ENCODE measurements around the gene FOXR1.

The FOXR1 gene

DNA sequence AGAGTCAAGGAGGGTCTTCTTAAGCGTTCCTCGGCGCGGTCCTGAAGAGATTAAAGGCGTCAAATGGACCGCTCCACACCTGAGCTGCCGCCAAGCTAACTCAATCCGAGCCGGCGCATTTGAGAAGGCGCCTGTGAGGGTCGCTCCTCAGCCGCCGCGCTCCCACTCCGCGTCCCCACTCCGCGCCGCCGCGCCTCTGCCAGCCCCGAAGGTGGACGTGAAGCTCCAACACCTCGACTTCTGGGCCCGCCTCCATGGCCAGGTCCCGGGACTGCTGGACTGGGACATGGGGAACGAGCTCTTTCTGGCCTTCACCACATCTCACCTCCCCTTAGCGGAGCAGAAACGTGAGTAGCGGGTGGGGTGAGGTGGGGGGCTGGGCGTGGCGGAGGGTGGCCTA, at the start of gene FOXR1:
TSS of gene FOXR1 (plus strand) at position 116 of the 400 bp plus-strand sequence. CDS start at position 287, 171 bp downstream.
- no peak for DNase-seq

GRCh38 chr11:118921929-118922744, 49.4 kb upstream of the FOXR1 start:
- DNase-seq: no peak

DNA sequence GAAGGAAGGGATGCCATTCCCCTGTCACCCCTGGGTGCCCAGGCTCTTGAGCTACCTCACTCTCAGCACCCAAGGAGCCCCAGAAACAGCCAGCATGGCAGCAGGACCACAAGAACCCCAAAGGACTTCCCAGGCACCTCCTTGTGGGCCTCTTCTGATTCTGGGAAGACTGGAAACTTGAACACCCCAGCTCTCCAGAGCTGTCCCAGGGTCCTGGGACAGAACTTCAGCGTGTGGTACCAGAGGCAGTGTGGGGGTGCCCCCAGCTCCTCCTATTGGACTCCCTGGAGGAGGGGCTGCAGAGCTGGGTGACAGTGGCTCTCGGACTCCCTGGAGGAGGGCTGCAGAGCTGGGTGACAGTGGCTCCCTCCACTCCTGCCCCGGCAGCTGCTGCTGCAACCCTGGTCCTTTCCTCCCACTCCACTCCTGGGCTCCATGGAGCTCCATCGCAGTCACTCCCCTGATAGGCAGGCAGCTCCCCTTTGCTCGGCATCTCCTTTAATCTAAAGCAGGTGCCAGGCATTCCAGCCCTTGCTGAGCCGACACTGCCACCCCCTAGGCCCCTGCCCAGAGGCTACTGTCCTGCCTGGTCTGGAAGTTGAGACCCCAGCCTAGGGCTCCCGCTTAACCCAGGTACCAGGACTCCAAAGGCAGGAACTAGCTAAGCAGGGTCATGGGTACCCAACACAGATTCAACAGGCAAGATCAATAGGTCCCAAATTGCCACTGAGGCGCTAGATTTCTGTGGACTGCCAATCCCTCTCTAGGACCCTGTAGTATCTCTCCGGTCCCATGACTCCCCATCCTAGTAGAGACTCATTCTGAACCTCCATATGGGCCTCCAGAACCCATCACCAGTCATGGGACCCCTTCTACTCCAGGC, 48.6 kb upstream of the FOXR1 start:
- DNase-seq: no peak

- peak in 1 of 2 experiments; percentile 18 for DNase-seq
Measured at GRCh38 chr11:118923721-118924587, 47.6 kb upstream of the FOXR1 start.

DNA sequence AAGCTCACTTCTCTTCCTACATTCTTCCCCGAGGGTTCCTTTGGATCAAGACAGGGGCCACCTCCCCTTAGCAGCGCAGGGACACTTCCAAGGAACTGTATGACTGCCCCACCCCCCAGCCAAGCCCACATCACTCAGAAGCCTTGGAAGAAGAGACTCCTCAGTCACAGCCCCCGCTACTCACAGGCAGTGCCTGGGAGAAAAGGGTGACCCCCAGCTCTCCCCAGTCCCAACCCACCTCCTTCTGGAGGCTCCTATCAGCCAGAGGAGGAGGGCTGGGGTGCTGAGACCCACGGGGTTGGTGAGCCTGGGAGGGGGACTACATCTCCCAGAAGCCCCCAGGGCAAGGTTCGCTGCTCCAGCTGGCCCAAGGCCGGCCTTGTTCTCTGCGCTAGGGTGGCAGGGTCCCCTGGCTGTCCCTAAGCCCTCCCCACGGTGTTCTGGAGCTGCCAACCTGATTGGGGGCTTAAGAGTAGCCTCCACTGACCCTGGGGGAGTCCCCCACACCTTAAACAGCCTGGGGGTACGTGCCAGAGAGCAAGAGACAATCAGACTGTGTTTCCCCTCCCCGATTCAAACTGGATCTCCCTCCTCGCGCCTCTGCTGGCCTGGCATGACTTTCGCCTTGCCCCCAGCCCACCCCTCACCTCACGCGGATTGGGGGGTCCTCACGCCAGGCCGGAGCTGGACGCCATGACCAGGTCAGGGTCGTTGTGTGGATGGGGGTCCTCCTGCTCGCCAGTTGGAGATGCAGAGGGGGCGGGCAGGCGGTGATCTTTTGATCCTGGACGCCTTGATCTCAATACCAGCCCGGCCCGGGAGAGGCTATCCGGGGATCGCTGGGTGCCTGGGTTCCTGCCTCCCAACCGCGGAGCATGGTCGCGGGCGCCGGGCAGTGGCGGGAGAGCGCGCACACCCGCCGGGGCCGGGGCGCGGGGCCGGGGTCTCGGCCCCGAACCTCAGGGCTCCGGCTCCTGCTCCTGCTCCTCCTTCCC, 46.7 kb upstream of the FOXR1 start:
- DNase-seq: no peak

DNA sequence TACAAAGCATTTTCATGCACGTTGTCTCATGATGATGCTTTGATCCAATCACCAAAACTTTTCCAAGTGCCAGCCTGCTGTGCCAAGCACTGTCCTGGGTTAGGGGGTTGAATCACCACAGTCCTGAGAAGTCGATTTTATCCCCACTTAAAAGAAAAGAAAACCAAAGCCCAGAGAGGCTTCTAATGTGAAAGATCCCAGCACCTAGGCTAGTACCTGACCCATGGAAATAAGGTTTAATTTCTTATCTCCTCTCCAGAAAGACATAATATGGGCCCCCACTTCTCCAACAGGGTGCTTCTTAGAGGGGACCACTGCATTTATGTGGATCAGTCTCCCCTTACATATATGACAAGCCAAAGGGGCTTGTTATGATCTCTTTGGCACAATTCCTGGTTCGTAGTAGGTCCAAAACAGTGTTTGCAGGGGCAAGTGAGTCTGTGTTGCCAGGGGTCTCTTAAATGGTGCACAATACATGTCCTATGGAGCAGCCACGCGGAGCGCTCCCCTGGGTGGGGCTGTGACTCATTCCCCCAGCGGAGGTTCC, 43.9 kb upstream of the FOXR1 start:
- DNase-seq: no peak

- peak; percentile 76 to 81 for DNase-seq
Measured at GRCh38 chr11:118928101-118928869, 43.3 kb upstream of the FOXR1 start.

DNA sequence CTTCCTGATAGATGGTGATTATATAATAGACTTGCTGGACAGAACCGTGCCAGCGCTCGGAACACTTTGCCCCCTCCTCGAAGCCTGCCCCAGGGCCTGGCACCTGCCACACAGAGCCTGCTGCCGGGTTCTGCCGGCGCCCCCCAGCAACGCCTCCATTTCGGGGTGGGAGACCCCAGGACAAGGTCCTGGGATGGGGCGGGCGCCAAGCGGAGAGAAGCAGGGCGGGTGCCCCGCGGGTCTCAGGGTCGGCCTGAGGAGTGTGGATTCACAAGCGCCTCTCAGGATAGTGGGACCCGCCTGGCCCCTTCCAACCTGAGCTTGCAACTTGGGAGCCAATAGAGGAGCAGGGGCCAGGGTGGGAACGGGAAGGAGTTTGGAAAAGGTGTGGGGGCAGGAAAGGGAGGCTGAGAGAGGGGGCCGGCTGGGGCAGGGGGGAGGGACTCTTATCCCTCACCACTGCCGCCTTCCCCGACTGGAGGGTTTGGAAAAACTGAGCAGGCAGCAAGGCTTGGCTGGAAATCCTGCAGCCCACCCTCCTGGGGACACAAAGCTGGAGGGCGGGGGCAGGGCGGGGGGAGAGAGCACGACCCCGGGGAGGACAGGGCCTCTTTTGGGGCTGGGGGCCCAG, 42.6 kb upstream of the FOXR1 start:
- peak in 1 of 2 experiments; percentile 46 for DNase-seq

DNA sequence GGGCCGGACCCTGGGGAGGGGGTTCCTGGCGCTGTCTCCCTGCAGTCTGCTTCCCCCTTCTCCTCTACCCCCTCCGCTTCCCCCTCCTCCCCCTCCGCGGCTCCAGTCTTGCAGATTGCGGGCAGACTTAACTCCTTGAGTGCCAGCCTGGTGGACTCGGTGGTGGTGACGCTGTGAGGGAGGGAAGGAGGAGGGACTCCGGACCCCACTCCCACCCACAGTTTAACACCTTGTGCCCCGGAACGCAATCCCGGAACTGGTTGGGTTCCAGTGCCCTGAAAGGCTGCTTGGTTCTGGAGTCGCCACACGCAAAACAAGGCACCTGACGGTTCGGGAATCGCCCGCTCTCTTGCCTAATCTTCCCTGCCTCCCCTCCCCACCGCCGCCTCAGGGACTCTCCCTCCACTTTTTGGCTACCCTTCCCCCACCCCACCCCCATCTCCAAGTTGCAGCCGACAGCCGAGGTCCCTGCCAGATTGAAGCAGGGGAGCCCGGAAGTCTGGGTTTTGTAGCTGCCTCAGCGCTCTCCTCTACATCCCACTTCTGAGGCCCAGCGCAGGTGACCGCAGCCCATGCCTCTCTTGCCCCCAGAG, 42.0 kb upstream of the FOXR1 start:
- peak; percentile 66 to 69 for DNase-seq

DNA sequence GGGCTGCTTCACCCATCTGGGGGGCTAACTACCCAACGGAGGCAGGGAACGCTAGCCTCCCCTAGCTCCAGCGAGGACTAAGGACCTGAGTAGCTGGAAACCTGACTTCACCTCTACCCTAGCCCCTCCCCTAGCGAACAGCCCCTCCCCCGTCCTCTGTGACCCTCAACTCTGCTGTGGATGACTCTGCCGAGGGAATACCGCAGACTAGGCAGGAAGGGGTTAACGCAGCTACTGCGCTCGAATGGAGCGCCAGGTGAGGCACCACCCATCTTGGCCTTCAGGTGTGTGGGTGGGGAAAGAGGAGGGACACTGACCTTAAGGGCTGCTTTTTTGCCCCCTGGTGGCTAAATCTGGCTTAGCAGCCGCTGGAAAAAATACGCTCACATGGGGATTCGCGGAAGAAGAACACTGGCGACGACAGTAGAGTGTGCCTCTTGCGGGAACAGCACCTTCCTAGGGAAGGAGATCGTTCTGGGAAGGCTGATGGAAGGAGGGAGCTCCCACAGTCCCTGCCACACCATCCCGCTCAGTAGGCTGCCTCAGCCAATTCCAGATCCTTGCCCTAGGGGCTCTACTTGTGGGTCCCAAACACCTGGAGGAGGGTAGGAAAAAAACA, 41.4 kb upstream of the FOXR1 start:
- DNase-seq: peak; percentile 59 to 63

DNA sequence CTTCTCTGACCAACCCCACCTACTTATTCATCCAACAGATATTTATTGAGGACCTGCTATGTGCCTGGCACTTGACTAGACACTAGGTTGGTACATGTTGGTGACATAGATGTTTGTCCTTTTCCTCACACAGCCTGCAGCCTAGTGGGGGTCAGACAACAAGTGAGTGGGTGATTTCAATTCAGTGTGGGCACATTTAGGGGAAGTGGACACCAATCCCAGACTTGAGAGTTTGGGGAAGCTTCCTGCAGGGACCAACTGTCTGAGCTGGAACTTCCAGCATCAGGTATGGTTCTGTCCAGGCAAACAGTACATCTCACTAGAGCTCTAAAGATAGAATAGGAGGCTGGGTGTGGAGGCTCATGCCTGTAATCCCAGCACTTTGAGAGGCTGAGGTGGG, 40.0 kb upstream of the FOXR1 start:
- DNase-seq: no peak

DNA sequence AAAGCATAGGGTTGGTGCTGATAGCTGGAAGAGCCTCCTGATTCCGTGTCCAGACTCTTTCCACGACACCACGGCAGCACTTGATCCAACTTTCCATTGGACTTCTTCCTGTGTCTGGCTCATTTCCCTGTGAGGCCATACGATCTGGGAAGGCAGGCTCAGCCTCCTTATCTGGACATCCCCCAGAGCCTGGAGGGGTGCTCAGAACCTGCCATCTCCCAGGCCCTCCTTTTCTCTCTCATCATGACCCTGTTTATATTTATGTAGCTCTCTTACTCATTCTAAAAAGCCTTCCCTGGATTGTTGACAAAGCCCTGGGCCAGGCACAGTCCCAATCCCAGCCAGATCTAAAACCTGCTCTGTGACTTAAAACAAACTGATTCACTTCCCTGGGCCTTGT, 38.1 kb upstream of the FOXR1 start:
- no peak for DNase-seq

DNA sequence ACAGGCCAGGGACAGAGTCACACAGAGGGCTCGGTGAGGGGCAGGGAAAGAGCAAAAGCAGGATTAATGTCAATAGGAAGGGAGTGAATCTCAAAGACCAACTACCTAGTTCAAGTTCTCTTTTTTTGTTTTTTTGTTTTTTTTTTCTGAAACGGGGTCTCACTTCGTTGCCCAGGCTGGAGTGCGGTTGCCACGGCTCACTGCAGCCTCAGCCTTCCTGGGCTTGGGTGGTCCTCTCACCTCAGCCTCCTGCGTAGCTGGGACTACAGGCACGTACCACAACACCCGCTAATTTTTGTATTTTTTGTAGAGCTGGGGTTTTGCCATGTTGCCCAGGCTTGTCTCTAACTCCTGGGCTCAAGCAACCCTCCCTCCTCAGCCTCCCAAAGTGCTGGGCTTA, 36.2 kb upstream of the FOXR1 start:
- DNase-seq: no peak

DNA sequence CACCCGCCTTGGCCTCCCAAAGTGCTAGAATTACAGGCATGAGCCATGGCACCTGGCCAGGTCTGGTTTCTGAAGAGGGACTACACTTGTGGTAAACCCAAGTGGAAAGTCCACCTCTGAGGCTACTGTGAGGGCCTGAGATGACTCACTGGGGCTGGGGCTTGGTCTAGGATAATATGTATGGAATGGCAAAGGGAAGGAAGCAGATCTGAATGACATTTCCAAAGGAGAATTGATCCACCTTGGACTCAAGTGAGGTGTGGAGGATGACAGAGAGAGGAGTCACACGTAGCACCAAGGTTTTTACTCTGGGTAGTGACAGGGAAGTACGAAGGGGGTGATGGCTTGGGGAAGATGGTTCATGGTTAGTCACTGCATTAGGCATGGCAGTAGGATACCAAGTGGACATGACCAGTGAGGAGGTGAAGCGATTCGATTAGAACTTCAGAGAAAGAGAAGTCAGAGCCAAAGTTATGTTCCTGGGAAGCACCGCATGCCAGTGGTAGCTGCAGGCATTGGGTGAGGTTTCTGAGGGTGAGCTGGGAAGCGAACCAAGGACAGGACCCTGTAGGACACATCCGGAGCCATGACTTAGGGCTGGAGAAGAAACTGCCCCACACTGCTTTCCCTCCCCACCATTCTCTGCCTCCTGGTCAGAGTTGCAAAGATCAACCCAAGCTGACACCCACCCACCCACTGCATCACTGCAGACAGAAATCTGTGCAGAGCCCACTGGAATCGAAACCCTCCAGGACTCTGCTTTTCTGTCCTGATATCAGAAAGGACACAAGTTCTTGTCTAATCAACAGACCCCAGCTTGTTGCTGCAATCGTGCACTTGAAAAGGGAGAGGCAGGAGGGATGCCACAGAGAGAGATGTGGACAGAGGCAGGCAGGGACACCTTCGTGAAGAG, 32.8 kb upstream of the FOXR1 start:
- no peak for DNase-seq

- no peak for DNase-seq
Measured at GRCh38 chr11:118939404-118939915, 32.1 kb upstream of the FOXR1 start.

DNA sequence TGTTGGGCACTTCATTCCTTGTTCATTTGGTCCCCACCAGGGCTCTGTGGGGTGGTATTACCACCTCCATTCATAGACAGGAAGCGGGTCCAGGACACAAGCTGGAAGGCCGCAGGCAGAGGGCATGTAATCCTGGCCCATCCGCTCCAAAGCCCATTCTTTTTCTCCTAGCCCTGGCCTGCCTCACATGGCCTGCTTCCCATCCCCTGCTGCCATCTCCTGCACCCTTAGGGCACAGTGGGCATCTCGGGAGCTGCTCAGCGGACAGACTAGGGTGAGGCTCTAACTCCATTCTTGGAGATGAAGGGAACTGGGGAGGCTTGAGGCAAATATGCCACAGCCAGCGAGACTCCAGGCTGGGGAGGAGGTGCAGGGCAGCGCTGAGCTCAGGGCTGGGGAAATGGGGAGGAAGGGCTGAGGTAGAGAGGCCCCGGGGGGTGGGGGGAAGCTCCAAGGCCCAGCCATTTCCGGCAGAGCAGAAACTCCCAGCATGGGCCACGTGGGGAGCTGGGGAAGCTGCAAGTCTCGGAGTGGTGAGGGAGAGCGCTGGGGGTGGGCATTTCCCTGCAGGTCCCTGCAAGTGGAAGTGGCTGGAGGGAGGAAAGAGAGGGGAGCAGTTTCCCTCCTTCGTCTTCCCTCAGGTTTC, 31.5 kb upstream of the FOXR1 start:
- peak; percentile 43 to 66 for DNase-seq

DNA sequence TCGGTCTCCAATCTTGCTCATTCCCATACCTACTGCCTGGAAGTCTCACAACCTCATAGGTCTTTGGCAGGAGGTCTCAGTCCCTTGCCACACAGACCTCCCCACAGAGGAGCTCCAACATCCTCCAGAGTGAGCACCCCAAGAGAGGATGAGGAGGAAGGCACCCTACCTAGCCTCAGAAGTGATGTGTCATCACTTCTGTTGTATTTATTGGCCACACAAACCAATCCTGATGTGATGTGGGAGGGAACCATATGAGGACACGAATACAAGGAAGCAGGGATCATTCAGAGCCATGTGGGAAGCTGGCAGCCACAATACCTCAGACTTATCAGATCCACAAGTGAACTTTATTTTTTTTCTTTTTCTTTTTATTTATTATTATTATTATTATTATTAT, 24.5 kb upstream of the FOXR1 start:
- DNase-seq: no peak

Data from AML-193 (cell line).